H9 (cell line): ENCODE results near the gene CNDP2. TPM values are rescaled to one million over a fixed set of nuclear protein-coding genes. Genes with fewer than 3 reads are reported as not detected.

Source experiments
- DNase-seq: peaks from one replicate; pipeline ENCODE4 v3.0.0-alpha.2; 2017
- H2AFZ ChIP-seq: one replicate; pipeline ENCODE4 v1.6.1; 2013; ENCODE audit warnings: mild to moderate bottlenecking, low read length, control low read depth, moderate library complexity
- H2AK5ac ChIP-seq: 2 replicates; pipeline ENCODE4 v1.6.1; 2013; ENCODE audit warnings: low read length, control low read depth, mixed read lengths; ENCODE audit not compliant: insufficient read length
- H2BK120ac ChIP-seq: one replicate; pipeline ENCODE4 v1.6.1; 2013; ENCODE audit warnings: low read depth, mild to moderate bottlenecking, low read length, control low read depth, inconsistent platforms; ENCODE audit not compliant: poor library complexity, severe bottlenecking
- H2BK12ac ChIP-seq: 2 replicates; pipeline ENCODE4 v1.6.1; 2013; ENCODE audit warnings: low read length, control low read depth, mixed read lengths, low read depth; ENCODE audit not compliant: insufficient read length
- H2BK15ac ChIP-seq: 2 replicates; pipeline ENCODE4 v1.6.1; 2013; ENCODE audit warnings: low read depth, low read length, control low read depth
- H2BK20ac ChIP-seq: one replicate; pipeline ENCODE4 v1.6.1; 2013; ENCODE audit warnings: low read depth, mild to moderate bottlenecking, low read length, control low read depth, inconsistent platforms; ENCODE audit not compliant: poor library complexity, severe bottlenecking
- H2BK5ac ChIP-seq: 2 replicates; pipeline ENCODE4 v1.6.1; 2013; ENCODE audit warnings: low read length, control low read depth, mixed read lengths; ENCODE audit not compliant: insufficient read length
- H3K14ac ChIP-seq: 2 replicates; pipeline ENCODE4 v1.6.1; 2013; ENCODE audit warnings: low read length, control low read depth; ENCODE audit not compliant: insufficient read depth
- H3K18ac ChIP-seq: 2 replicates; pipeline ENCODE4 v1.6.1; 2013; ENCODE audit warnings: low read depth, mild to moderate bottlenecking, mixed read lengths, low read length, control low read depth; ENCODE audit not compliant: insufficient read length
- H3K23ac ChIP-seq: 2 replicates; pipeline ENCODE4 v1.6.1; 2013; ENCODE audit warnings: low read length, control low read depth, mixed read lengths, low read depth; ENCODE audit not compliant: insufficient read length
- H3K23me2 ChIP-seq: 2 replicates; pipeline ENCODE4 v1.6.1; 2013; ENCODE audit warnings: low read depth, mild to moderate bottlenecking, mixed read lengths, low read length, control low read depth; ENCODE audit not compliant: insufficient read length, poor library complexity, severe bottlenecking
- H3K27ac ChIP-seq: 2 replicates; pipeline ENCODE4 v1.5.1; 2013; ENCODE audit warnings: low read length, control low read depth, mixed read lengths, low read depth; ENCODE audit not compliant: insufficient read length
- H3K27me3 ChIP-seq: 2 replicates; pipeline ENCODE4 v1.6.1; 2013; ENCODE audit warnings: low read length, control low read depth, inconsistent platforms; ENCODE audit not compliant: insufficient read depth
- H3K4ac ChIP-seq: 2 replicates; pipeline ENCODE4 v1.6.1; 2013; ENCODE audit warnings: low read depth, mild to moderate bottlenecking, control low read depth, inconsistent platforms, low read length, moderate library complexity
- H3K4me1 ChIP-seq: 2 replicates; pipeline ENCODE4 v1.6.1; 2013; ENCODE audit warnings: low read length, control low read depth, inconsistent platforms; ENCODE audit not compliant: insufficient read depth
- H3K4me2 ChIP-seq: 2 replicates; pipeline ENCODE4 v1.6.1; 2013; ENCODE audit warnings: low read length, control low read depth, mixed read lengths; ENCODE audit not compliant: insufficient read length, insufficient read depth
- H3K56ac ChIP-seq: 2 replicates; pipeline ENCODE4 v1.6.1; 2013; ENCODE audit warnings: low read depth, mild to moderate bottlenecking, mixed read lengths, low read length, control low read depth; ENCODE audit not compliant: insufficient read length
- H3K79me1 ChIP-seq: 2 replicates; pipeline ENCODE4 v1.6.1; 2013; ENCODE audit warnings: low read depth, mild to moderate bottlenecking, moderate library complexity, low read length, control low read depth, inconsistent platforms; ENCODE audit not compliant: insufficient read depth, poor library complexity, severe bottlenecking
- H3K79me2 ChIP-seq: 2 replicates; pipeline ENCODE4 v1.6.1; 2013; ENCODE audit warnings: low read length, control low read depth, inconsistent platforms; ENCODE audit not compliant: insufficient read depth
- H3K9ac ChIP-seq: 2 replicates; pipeline ENCODE4 v1.6.1; 2013; ENCODE audit warnings: low read length, control low read depth, mixed read lengths; ENCODE audit not compliant: insufficient read length; ENCODE audit errors: extremely low read depth
- H3K9me3 ChIP-seq: one replicate; pipeline ENCODE4 v1.6.1; 2013; ENCODE audit warnings: low read depth, low read length, inconsistent platforms; ENCODE audit not compliant: control insufficient read depth
- H3T11ph ChIP-seq: one replicate; pipeline ENCODE4 v1.6.1; 2013; ENCODE audit warnings: mild to moderate bottlenecking, low read length, control low read depth, inconsistent platforms
- H4K20me1 ChIP-seq: one replicate; pipeline ENCODE4 v1.6.1; 2013; ENCODE audit not compliant: control insufficient read depth, insufficient read length, insufficient read depth
- H4K5ac ChIP-seq: 2 replicates; pipeline ENCODE4 v1.6.1; 2013; ENCODE audit warnings: low read depth, mild to moderate bottlenecking, mixed read lengths, low read length, control low read depth; ENCODE audit not compliant: insufficient read length
- H4K8ac ChIP-seq: replicated peaks from 2 replicates; pipeline ENCODE4 v1.6.1; 2013; ENCODE audit warnings: low read length, control low read depth, mixed read lengths, low read depth; ENCODE audit not compliant: insufficient read length
- H4K91ac ChIP-seq: 2 replicates; pipeline ENCODE4 v1.6.1; 2013; ENCODE audit warnings: low read depth, mild to moderate bottlenecking, moderate library complexity, mixed read lengths, low read length, control low read depth; ENCODE audit not compliant: insufficient read length
- H3K27ac Mint-ChIP-seq, 3 experiments: 2 replicates in 2 of 3; 3 replicates in 1 of 3; pipeline ENCODE4 v1.8.0; 2020 to 2021; ENCODE audit warnings: mixed read lengths in 3 of 3, mild to moderate bottlenecking in 1 of 3, moderate library complexity in 1 of 3
- H3K27me3 Mint-ChIP-seq: 2 replicates; pipeline ENCODE4 v1.8.0; 2021; ENCODE audit warnings: low read depth, mild to moderate bottlenecking, moderate library complexity, mixed read lengths
- H3K36me3 Mint-ChIP-seq, 3 experiments: 2 replicates in 2 of 3; 3 replicates in 1 of 3; pipeline ENCODE4 v1.8.0; 2020 to 2021; ENCODE audit warnings: low read depth in 3 of 3, mixed read lengths in 3 of 3; ENCODE audit not compliant: insufficient read depth in 1 of 3
- H3K4me1 Mint-ChIP-seq, 2 experiments: 2 replicates each; pipeline ENCODE4 v1.8.0; 2020; ENCODE audit warnings: mixed read lengths in 2 of 2
- H3K4me3 Mint-ChIP-seq, 2 experiments: 2 replicates in 1 of 2; 3 replicates in 1 of 2; pipeline ENCODE4 v1.8.0; 2020 to 2021; ENCODE audit warnings: mild to moderate bottlenecking in 2 of 2, mixed read lengths in 2 of 2, moderate library complexity in 1 of 2
- H3K9me3 Mint-ChIP-seq, 2 experiments: 2 replicates in 1 of 2; 3 replicates in 1 of 2; pipeline ENCODE4 v1.8.0; 2020; ENCODE audit warnings: mild to moderate bottlenecking in 2 of 2, mixed read lengths in 2 of 2, moderate library complexity in 1 of 2
- WGBS: extraction: QIAGEN DNeasy Blood & Tissue Kit; methylation state at CpG from one replicate; pipeline ENCODE4 v1.1.7; 2013; ENCODE audit warnings: missing lambda C conversion rate, low lambda C conversion rate, mixed read lengths; ENCODE audit not compliant: insufficient read length; ENCODE audit errors: extremely low coverage; 5-methylcytosine and 5-hydroxymethylcytosine counted together
- total RNA-seq: library from RNA; stranded (reverse); gene quantifications from 2 replicates; pipeline ENCODE4 v1.2.1, GENCODE V29; 2021
- TF ChIP-seq, protein P1 (sequence below): fragments of 200-600 bp; sonication (generic); conservative IDR thresholded peaks from 3 replicates; pipeline ENCODE4 v1.8.0; 2021; ENCODE audit warnings: antibody characterized with exemption, mild to moderate bottlenecking

CNDP2 gene
- total RNA-seq, 1 experiment from 2014 or later: 212 TPM

DNA sequence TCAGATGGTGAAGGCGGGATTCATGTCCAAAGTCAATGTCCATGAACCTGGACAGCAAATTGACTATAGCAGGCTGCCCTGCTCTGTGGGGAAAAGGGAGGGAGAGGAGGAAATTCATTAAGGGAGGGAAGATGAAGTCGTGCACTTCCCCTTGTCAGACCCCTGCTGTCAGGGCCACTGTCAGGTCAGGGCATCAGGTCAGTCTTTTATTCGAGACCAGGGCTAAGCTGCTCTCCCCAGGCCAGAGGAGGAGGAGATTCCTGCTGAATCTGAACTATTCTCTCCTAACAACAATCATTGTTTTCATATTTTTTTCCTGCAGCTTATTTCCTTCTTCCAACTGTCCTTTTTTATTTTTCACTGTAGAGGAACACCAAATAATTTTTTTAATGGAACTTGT is 55.3 kb downstream of the CNDP2 start:
- Histone ChIP-seq H3K9ac (no peak overlapping the region), H2AK5ac (no peak overlapping the region), H2AFZ (no peak overlapping the region), H2BK20ac (no peak overlapping the region), H3K14ac (no peak overlapping the region), H3T11ph (no peak overlapping the region), H2BK5ac (no peak overlapping the region), H3K79me1 (no peaks in the 10 kb centered on the region), H3K79me2 (no peaks in the 10 kb centered on the region), H3K23me2 (no peaks in the 10 kb centered on the region), H3K4ac (no peak overlapping the region), H4K5ac (no peak overlapping the region), H3K18ac (no peak overlapping the region), H4K91ac (no peak overlapping the region), H4K8ac (no peak overlapping the region), H3K56ac (no peak overlapping the region), H3K23ac (no peak overlapping the region), H3K27me3 (no peaks in the 10 kb centered on the region), H3K4me2 (no peak overlapping the region), H3K4me1 (no peaks in the 10 kb centered on the region), H2BK12ac (no peak overlapping the region), H4K20me1 (no peaks in the 10 kb centered on the region), H2BK15ac (no peak overlapping the region), H3K27ac (no peak overlapping the region), H3K9me3 (peaks cover 10% of the 10 kb centered on the region), H2BK120ac (no peak overlapping the region)
- peaks cover 10 to 27% (median 18%) of the 10 kb centered on the region in 3 experiments for H3K36me3 Mint-ChIP-seq
- H3K9me3 Mint-ChIP-seq: peaks cover 39 to 51% of the 10 kb centered on the region in 2 experiments
- peaks cover 16% of the 10 kb centered on the region for H3K27me3 Mint-ChIP-seq
- no peak for DNase-seq
- H3K4me1 Mint-ChIP-seq: no peaks in the 10 kb centered on the region; a peak in 1 of 4 replicates
- H3K4me3 Mint-ChIP-seq: no peak overlapping the region; a peak in 1 of 5 replicates
- TF ChIP-seq, protein P1, sequence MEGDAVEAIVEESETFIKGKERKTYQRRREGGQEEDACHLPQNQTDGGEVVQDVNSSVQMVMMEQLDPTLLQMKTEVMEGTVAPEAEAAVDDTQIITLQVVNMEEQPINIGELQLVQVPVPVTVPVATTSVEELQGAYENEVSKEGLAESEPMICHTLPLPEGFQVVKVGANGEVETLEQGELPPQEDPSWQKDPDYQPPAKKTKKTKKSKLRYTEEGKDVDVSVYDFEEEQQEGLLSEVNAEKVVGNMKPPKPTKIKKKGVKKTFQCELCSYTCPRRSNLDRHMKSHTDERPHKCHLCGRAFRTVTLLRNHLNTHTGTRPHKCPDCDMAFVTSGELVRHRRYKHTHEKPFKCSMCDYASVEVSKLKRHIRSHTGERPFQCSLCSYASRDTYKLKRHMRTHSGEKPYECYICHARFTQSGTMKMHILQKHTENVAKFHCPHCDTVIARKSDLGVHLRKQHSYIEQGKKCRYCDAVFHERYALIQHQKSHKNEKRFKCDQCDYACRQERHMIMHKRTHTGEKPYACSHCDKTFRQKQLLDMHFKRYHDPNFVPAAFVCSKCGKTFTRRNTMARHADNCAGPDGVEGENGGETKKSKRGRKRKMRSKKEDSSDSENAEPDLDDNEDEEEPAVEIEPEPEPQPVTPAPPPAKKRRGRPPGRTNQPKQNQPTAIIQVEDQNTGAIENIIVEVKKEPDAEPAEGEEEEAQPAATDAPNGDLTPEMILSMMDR: no peak
- whole genome bisulfite sequencing: no CpG with 5 or more reads among the region's 3 CpGs
- H3K27ac Mint-ChIP-seq: no peak overlapping the region
